Hematopoietic multipotent progenitor cell treated with erythropoietin and hydrocortisone succinate and interleukin-3 and kit ligand, for 15 days (in vitro differentiated cells): ENCODE measurements around the gene DGKH.
"Not testable (repeated sequence)": the region's sequence is repeated elsewhere in the genome, so short reads cannot be mapped to it uniquely, and the experiment has no call there.

Experiments used
- DNase-seq: peaks from one replicate; pipeline ENCODE4 v3.0.0-alpha.2; 2015; ENCODE audit warnings: low spot score

Gene DGKH

DNA sequence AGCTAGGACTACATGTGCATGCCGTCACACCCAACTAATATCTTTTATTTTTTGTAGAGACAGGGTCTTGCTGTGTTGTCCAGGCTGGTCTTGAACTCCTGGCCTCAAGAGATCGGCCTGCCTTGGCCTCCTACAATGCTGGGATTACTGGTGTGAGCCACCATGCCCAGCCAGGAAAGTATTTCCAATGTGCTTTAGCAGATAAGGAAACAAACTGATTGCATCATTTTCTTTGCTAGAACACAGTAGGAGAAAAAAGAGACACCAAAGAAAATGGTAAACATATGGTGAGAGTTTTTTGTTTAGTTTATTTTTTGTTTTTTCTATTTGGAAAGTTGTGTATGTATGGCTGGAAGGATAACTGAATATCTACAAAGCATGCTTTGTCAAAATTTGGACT lies 176.6 kb downstream of the DGKH start:
- no peak for DNase-seq

DNA sequence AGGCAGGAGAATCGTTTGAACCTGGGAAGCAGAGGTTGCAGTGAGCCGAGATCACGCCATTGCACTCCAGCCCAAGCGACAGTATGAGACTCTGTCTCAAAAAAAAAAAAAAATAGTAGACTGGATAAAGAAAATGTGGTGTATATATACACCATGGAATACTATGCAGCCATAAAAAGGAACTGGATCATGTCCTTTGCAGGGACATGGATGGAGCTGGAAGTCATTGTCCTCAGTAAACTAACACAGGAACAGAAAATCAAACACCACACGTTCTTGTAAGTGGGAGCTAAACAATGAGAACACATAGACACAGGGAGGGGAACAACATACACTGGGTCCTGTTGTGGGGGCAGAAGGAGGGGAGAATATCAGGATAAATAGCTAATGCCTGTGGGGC lies 178.3 kb downstream of the DGKH start:
- not testable (repeated sequence) for DNase-seq

- DNase-seq: no peak
These were observed 180.1 kb downstream of the DGKH start for GRCh38 chr13:42228527-42228926.

DNA sequence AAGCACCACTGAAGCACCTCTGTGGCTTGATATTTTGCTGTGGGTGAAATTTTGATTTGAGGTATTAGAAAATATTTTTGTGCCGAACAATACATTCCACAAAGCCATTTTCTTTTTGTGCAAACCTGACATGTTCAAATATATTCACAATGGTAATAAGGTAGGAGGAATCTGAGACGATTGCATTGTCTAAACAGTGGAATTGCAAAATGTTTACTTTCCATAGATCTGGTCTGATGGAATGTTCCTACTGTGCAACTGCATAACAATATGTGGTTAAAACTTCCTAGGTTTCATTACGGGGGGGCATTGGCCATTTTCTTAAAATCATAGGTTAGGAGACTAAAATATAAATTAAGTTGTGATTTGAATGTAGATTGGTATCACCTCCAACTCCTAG lies 180.8 kb downstream of the DGKH start:
- no peak for DNase-seq

- DNase-seq: no peak
These were observed 184.2 kb downstream of the DGKH start for GRCh38 chr13:42232671-42233070.

DNA sequence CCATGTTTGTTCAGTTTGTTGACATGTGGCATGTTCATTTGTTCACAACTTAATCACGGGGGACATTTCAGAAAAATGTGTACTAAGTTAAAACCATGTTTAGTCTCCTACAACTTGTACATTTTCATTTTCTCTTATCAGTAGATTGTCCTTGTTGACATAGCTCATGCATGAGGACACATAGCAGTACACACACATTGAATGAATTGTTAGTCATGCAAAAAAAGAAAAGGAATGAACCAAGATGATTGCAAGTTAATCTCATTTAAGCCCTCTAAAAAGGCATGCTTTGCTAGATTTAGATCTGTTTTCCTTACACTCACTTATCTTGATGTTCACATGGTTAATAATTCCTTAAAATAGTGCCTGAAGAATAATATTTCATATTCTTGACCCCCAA lies 185.3 kb downstream of the DGKH start:
- no peak for DNase-seq

- no peak for DNase-seq
These were observed 190.7 kb downstream of the DGKH start for GRCh38 chr13:42239161-42239560.

- DNase-seq: no peak
These were observed 191.2 kb downstream of the DGKH start for GRCh38 chr13:42239644-42240043.

DNA sequence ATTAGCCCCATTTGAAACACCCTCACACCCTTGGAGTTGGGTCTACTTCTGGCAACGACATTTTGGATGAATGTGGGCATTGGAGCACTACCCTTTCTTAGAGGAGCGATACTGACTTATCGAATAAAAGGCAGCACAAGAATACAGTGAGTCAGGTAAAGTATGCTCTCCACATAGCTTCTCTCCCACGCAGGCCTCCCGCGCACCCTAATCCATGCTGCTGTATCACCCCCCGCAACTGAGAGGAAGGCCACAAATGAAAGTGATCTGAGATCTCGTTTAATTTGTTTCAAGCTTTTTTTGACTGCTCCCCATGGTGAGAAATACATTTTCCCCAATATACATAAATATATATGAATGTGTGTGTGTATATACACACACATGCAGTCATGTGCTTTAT lies 198.1 kb downstream of the DGKH start:
- DNase-seq: no peak

GRCh38 chr13:42247883-42248282 lies 199.4 kb downstream of the DGKH start:
- DNase-seq: no peak

DNA sequence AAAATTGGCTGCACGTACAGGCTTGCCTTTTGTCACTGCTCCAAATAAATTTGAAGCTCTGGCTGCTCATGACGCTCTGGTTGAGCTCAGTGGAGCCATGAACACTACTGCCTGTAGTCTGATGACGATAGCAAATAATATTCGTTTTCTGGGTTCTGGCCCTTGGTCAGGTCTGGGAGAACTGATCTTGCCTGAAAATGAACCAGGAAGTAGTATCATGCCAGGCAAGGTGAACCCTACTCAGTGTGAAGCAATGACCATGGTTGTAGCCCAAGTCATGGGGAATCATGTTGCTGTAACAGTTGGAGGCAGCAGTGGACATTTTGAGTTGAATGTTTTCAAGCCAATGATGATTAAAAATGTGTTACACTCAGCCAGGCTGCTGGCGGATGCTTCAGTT lies 207.4 kb downstream of the DGKH start:
- DNase-seq: no peak

DNA sequence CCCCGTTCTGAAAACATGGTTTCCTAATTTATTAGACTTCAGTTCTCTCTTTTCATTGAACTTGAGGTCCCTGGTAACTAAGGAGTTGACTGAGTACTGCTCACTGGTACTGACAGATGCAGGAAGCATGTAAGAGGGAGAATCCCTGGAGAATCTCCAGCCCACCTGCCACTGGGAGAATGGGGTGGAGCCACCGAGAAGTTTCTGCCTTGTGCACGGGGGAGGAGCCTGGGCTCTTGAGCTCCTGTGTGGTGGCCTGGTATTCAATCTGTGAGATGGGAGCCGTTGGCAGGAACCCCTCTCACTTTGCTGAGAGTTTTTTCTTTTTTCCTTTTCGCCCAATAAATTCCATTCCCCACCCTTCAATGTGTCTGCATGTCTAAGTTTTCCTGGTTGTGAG lies 210.3 kb downstream of the DGKH start:
- no peak for DNase-seq

DNA sequence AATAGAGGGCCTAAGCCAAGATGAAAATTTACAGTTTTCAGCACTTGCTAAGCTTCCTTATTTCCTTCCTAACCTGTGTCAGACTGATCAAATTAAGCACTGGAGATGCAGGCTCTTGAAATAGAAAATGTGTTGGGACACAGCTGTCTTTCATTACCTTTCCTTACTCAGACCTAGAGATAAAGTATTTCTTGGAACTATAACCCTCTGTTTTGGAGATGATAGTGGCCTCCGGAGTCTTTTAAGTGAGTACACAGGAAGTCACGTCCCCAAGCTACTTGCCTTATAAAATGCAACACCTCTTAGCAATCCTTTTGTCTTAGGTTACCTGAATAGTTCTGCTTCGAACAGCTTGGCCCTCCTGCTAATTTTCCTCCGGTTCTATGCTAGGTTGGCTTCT lies 211.1 kb downstream of the DGKH start:
- peak; percentile 6 for DNase-seq

- no peak for DNase-seq
These were observed 212.6 kb downstream of the DGKH start for GRCh38 chr13:42260903-42261654.

DNA sequence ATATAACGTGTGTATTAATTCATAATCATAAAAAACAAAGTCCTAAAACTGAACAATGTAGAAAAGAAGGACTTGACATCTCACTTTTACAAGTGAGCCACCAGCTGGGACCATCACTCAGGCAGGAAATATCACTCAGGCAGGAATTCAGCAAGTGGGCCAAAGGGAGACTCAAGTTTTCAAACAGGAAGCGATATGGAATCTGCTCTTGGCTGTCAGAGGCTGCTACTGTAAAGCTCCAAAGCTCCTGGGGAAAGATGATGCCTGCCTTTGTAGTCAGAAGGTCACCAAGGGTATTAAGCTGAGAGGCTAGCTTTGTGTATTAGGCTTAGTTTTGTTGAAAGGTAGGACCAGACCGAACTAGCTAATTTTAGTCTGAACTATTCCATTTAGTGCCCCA lies 218.0 kb downstream of the DGKH start:
- DNase-seq: no peak

GRCh38 chr13:42270160-42270856 lies 221.9 kb downstream of the DGKH start:
- DNase-seq: no peak

GRCh38 chr13:42270857-42271215 lies 222.4 kb downstream of the DGKH start:
- no peak for DNase-seq

- DNase-seq: peak; percentile 82
These were observed 223.1 kb downstream of the DGKH start for GRCh38 chr13:42271337-42272114.

DNA sequence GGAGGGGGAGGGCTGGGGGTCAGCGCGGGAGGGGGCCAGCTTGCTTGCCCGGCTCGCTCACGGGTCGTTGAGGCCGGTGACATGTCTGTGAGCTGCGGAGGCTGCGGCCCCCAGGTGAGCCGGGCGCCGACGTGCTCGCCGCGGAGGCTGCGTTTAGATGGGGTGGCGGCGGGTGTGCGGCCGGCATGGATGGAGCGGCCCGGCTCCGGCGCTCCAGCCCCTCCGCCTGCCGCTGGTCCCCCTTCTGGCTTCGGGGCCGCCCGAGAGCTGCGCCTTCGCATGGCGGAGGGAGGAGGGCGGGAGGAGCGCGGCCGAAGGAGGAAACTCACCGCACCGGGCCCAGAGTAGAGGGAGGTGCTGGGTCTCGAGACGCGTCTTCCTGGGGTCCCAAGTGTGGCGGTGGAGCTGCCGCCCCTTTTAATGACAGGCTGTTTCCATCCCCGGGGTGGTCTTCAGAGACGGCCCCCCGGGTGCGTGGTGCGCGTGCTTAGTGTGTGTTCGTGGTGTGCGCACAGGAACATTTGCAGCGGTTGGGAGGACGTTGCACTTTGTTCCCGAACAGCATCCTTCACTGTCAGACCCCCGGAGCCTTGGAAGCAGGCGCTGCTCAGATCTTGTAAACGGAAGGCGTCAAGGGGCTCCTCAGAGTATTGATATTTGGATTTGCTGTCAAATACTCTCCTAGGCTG lies 223.8 kb downstream of the DGKH start, which contains the start of gene AKAP11:
Gene AKAP11 (plus strand): TSS at position 38 of the 689 bp plus-strand sequence. CDS start 14,197 bp downstream, outside the sequence.
- DNase-seq: peak; percentile 28

DNA sequence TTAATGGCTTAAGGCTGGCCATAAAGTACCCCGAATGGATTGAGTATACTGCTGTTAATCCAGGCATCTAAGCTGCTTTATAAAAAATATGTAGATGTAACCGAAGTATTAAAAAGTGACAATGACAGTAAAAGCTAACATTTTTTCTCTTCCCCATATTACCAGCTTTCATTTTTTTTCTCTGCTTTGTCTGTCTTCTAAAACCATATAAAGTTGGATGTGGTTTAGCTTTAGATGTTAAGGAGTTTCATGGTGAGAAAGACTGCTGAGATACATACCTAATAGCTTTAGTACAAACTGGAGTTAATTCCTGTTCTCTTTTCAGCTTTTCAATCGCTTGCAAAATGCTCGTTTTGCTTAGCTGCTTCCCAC lies 224.3 kb downstream of the DGKH start:
- peak; percentile 11 for DNase-seq

GRCh38 chr13:42274386-42275097 lies 226.1 kb downstream of the DGKH start:
- no peak for DNase-seq

DNA sequence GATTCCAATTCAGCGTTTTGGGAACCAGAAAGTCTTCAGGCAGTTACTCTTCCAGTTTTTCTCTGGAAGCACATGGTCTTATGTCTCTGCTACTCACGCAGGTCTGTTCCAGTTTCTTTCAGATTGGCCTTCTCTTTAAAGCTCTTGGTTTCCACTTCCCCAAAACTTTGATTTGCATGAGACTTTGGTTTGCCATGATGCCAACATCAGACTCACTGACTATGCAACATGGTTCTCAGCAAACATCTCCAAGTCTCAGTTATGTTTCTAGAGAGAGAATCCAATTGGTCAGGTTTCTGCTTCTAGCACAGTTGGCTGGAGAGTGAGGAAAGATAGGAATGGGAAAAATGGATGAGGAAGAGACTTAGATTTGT lies 226.6 kb downstream of the DGKH start:
- no peak for DNase-seq
